Activated CD4-positive, alpha-beta memory T cell treated with anti-CD3 and anti-CD28 coated beads for 36 hours (primary cell): Measurements from ENCODE around the gene KLC1. TPM values are rescaled to one million over a fixed set of nuclear protein-coding genes. Genes with fewer than 3 reads are reported as not detected.

ENCODE experiments used
- CTCF ChIA-PET: fragments of 350-600 bp; sonication (Branson Sonifier 250); formaldehyde crosslinking; loops from one replicate; lab custom pipeline; 2021; ENCODE audit warnings: antibody characterized with exemption, inconsistent platforms; lab: Charles Lee
- POLR2A ChIA-PET: fragments of 350-600 bp; sonication (Branson Sonifier 250); formaldehyde crosslinking; loops from one replicate; lab custom pipeline; 2021; ENCODE audit warnings: antibody characterized with exemption; lab: Charles Lee
- DNase-seq: peaks from one replicate; pipeline ENCODE4 v3.0.0-alpha.2; 2020
- H3K27ac Mint-ChIP-seq: one replicate; pipeline ENCODE4 v1.8.0; 2021; ENCODE audit warnings: mixed read lengths
- H3K27me3 Mint-ChIP-seq: one replicate; pipeline ENCODE4 v1.8.0; 2021; ENCODE audit warnings: mixed read lengths
- H3K36me3 Mint-ChIP-seq: one replicate; pipeline ENCODE4 v1.8.0; 2021; ENCODE audit warnings: mixed read lengths
- H3K4me1 Mint-ChIP-seq: one replicate; pipeline ENCODE4 v1.8.0; 2021; ENCODE audit warnings: low read depth, mixed read lengths
- H3K4me3 Mint-ChIP-seq: one replicate; pipeline ENCODE4 v1.8.0; 2021; ENCODE audit warnings: mild to moderate bottlenecking, mixed read lengths
- H3K9me3 Mint-ChIP-seq: one replicate; pipeline ENCODE4 v1.8.0; 2021; ENCODE audit warnings: mixed read lengths
- intact Hi-C: fragments of 100-400 bp; cut with micrococcal nuclease; formaldehyde crosslinking; loops from one replicate; pipeline ENCODE4 v1.15.1; 2023
- total RNA-seq, 2 experiments: library from RNA; stranded (reverse); gene quantifications; one replicate each; pipeline ENCODE4 v1.2.3, GENCODE V29; 2021

KLC1 gene
- total RNA-seq, 2 experiments from 2014 or later = 119 to 130 TPM

DNA sequence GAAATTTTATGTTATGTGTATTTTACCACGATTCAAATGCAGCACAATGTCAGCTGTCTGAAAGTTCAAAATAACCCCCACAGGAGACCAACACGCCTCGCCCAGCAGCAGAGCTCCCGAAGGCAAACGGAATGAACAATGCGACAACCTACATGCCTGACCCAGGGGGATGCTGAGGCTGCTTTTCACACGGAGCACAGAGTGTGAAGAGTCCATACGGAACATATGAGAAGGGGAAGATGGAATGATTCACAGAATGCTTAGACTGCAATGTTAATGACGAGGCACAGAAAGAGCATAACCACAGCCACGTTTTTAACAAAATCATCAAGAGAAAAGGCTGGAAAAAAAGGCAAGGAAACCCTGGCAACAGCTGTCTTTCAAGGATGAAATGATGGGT lies 109.2 kb downstream of the KLC1 start:
- intact Hi-C loops = no loop called here
- H3K4me1 Mint-ChIP-seq = no peaks in the 10 kb centered on the region
- ChIA-PET POLR2A (no interaction called here), CTCF (no interaction called here)
- DNase-seq = no peak
- no peaks in the 10 kb centered on the region for H3K9me3 Mint-ChIP-seq
- no peak overlapping the region for H3K4me3 Mint-ChIP-seq
- peaks cover 7% of the 10 kb centered on the region for H3K36me3 Mint-ChIP-seq
- no peaks in the 10 kb centered on the region for H3K27me3 Mint-ChIP-seq
- H3K27ac Mint-ChIP-seq = no peak overlapping the region

DNA sequence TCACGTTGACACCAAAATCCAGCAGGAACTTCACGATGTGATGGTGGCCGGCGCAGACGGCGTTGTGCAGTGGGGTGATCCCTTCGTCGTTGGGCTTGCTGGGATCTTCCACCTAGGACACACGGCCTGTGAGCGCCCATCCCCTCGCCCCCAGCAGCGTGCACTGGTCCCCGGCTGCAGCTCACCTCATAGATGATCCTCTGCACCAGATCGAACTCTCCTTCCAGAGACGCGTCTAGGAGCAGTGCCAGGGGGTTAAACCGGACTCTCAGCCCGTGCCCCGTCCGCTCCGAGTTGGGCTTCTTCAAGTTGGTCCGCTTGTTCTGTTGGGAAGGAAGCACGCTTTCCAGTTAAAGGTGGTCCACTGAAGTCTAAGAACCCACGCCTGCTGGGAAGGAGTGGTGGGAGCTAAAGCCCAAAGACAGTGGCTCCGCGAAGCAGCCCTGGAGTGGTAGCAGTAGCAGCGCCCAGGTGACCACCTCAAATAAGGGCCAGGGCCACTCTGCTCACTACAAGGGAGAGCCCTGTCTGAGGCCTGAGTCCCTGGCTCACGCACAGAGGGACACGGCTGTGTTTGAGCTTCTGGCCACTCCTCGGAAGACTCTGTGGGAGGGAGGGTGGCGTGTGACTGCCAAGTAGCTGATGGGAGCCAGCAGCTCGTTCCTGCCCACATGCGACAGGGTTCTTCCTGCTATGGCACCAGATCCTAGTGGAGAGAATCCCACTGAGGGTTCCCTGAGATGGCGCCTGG lies 109.9 kb downstream of the KLC1 start:
- intact Hi-C loops = no loop called here
- POLR2A ChIA-PET = no interaction called here
- no peaks in the 10 kb centered on the region for H3K27me3 Mint-ChIP-seq
- H3K9me3 Mint-ChIP-seq = no peaks in the 10 kb centered on the region
- H3K27ac Mint-ChIP-seq = no peak overlapping the region
- H3K4me1 Mint-ChIP-seq = no peaks in the 10 kb centered on the region
- DNase-seq = no peak
- H3K36me3 Mint-ChIP-seq = peaks cover 7% of the 10 kb centered on the region
- CTCF ChIA-PET = no interaction called here
- H3K4me3 Mint-ChIP-seq = no peak overlapping the region

DNA sequence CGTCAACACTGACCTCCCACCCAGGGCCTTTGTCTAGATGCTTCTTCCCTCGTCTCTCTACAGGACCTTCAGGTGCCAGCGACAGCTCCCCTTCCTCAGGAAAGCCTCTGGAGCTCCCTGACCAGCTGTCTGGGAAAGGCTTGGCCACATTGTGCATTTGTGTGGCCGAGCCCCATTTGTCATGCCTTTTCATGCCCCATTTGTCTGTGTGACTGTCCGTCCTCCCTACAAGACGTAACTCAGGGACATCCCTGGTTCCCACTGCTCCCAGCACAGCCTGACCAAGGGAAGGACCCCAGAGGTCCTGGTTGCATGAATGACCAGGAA lies 110.4 kb downstream of the KLC1 start:
- Mint-ChIP-seq H3K36me3 (peaks cover 7% of the 10 kb centered on the region), H3K27ac (no peak overlapping the region)

DNA sequence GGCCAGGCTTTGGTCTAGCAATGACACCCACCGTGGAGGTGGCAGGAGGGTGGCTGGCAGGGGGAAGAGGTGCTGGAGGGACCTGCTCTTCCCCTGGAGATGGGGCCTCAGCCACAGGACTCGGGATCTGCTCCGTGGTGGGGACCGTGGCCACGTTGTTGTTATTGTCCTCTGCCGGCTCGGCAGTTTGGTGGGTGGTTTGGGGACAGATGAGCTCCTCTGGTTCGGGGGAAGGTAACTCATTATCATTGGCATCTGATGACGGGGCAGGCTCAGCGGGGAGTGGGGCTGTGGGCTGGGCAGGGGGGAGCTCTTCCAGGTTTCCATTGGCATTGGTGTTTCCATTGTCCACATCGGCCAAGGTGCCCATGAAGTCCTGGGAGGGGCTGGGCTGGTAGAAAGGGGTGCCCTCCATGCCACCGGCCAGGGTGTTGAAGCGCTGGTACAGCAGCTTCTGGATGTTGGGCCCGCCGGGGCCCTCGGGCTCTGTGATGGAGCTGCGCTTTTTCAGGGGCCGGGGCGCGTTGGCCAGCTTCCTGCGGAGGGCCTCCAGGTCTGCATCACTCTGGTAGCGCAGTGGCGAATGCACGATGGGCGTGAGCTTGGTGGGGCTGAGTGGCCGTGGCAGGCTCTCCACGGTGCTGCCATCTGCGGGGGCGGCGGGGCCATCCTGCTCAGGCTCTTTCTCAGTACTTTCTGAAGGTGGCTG lies 110.9 kb downstream of the KLC1 start:
- DNase-seq = no peak
- Mint-ChIP-seq H3K4me3 (no peak overlapping the region), H3K36me3 (peaks cover 6% of the 10 kb centered on the region), H3K9me3 (no peaks in the 10 kb centered on the region), H3K4me1 (no peaks in the 10 kb centered on the region), H3K27ac (no peak overlapping the region), H3K27me3 (no peaks in the 10 kb centered on the region)
- POLR2A ChIA-PET = no interaction called here
- intact Hi-C loops = no loop called here
- CTCF ChIA-PET = no interaction called here

More for the DNA sequence above, 110.4 kb downstream of the KLC1 start:
- DNase-seq = no peak
- ChIA-PET CTCF (no interaction called here), POLR2A (no interaction called here)
- no peak overlapping the region for H3K4me3 Mint-ChIP-seq
- intact Hi-C loops = no loop called here
- no peaks in the 10 kb centered on the region for H3K4me1 Mint-ChIP-seq
- H3K9me3 Mint-ChIP-seq = no peaks in the 10 kb centered on the region
- H3K27me3 Mint-ChIP-seq = no peaks in the 10 kb centered on the region

GRCh38 chr14:103740991-103741689 lies 112.1 kb downstream of the KLC1 start:
- no peaks in the 10 kb centered on the region for H3K9me3 Mint-ChIP-seq
- no peak overlapping the region for H3K27ac Mint-ChIP-seq
- H3K27me3 Mint-ChIP-seq = no peaks in the 10 kb centered on the region
- ChIA-PET CTCF (interaction anchor here (0.7 kb wide), 1 partner anchor 14 kb away, joined by 3 read pairs; no protein-coding TSS in a partner anchor), POLR2A (no interaction called here)
- H3K4me3 Mint-ChIP-seq = no peak overlapping the region
- intact Hi-C loops = no loop called here
- peaks cover 6% of the 10 kb centered on the region for H3K36me3 Mint-ChIP-seq
- DNase-seq = no peak
- H3K4me1 Mint-ChIP-seq = no peaks in the 10 kb centered on the region

DNA sequence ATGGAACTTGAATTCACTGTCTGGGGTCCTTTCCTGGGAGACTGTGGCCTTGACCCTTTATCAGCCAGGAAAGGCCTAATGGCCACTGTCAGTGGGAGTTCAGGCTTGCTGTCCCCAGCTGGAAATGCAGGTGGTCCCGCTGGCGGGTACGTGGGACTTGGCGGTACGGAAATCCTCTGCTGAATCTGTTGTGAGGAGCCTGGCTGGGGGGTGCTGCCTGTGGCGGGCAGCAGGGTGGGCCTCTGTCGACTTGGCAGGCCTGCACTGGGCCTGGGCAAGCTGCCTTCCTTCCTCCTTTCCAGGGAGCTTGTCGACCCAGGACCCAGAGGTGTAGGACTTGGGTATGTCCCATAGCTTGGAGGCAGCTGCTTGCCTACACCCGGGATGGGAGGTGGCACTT lies 112.9 kb downstream of the KLC1 start:
- H3K4me3 Mint-ChIP-seq = no peak overlapping the region
- H3K36me3 Mint-ChIP-seq = peaks cover 6% of the 10 kb centered on the region
- H3K27me3 Mint-ChIP-seq = no peaks in the 10 kb centered on the region
- no peaks in the 10 kb centered on the region for H3K4me1 Mint-ChIP-seq
- intact Hi-C loops = no loop called here
- POLR2A ChIA-PET = no interaction called here
- no peaks in the 10 kb centered on the region for H3K9me3 Mint-ChIP-seq
- CTCF ChIA-PET = no interaction called here
- H3K27ac Mint-ChIP-seq = no peak overlapping the region
- DNase-seq = no peak

- CTCF ChIA-PET = no interaction called here
- Mint-ChIP-seq H3K4me3 (no peak overlapping the region), H3K9me3 (no peaks in the 10 kb centered on the region), H3K36me3 (peaks cover 6% of the 10 kb centered on the region), H3K4me1 (no peaks in the 10 kb centered on the region), H3K27me3 (no peaks in the 10 kb centered on the region), H3K27ac (no peak overlapping the region)
- intact Hi-C loops = no loop called here
- DNase-seq = no peak
- POLR2A ChIA-PET = no interaction called here
These were observed 113.7 kb downstream of the KLC1 start for GRCh38 chr14:103742499-103743255.

- Mint-ChIP-seq H3K9me3 (no peaks in the 10 kb centered on the region), H3K27ac (no peak overlapping the region), H3K36me3 (peaks cover 2% of the 10 kb centered on the region), H3K27me3 (no peaks in the 10 kb centered on the region), H3K4me3 (no peak overlapping the region), H3K4me1 (peaks cover 7% of the 10 kb centered on the region)
- DNase-seq = no peak
- intact Hi-C loops = no loop called here
- ChIA-PET POLR2A (no interaction called here), CTCF (no interaction called here)
These were observed 114.7 kb downstream of the KLC1 start for GRCh38 chr14:103743691-103744090.

GRCh38 chr14:103744621-103745395 lies 115.8 kb downstream of the KLC1 start:
- H3K4me3 Mint-ChIP-seq = no peak overlapping the region
- peaks cover 8% of the 10 kb centered on the region for H3K4me1 Mint-ChIP-seq
- no peak overlapping the region for H3K27ac Mint-ChIP-seq
- H3K9me3 Mint-ChIP-seq = no peaks in the 10 kb centered on the region
- H3K27me3 Mint-ChIP-seq = no peaks in the 10 kb centered on the region
- ChIA-PET CTCF (no interaction called here), POLR2A (no interaction called here)
- intact Hi-C loops = no loop called here
- peaks cover 5% of the 10 kb centered on the region for H3K36me3 Mint-ChIP-seq
- DNase-seq = no peak

DNA sequence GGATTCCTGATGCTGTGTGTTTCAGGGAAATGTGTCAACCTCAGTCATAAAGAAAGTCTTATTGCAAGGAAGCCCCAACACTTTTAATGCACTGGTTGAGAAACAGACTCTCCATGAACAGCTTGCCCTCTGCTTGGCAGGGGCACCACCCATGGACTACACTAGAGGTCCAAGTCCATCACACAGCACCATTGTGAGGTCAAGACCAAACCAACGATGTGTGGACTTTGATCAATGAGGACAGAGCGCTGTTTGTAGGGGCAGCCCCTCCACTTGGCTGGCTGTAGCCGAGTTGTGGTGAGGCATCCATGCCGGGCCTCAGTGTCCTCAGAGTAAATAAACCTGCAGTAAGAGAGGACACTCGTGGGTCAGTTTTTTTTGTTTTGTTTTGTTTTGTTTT lies 116.4 kb downstream of the KLC1 start:
- intact Hi-C loops = no loop called here
- Mint-ChIP-seq H3K27me3 (no peaks in the 10 kb centered on the region), H3K4me3 (no peak overlapping the region), H3K36me3 (peaks cover 5% of the 10 kb centered on the region), H3K27ac (no peak overlapping the region), H3K4me1 (peaks cover 8% of the 10 kb centered on the region), H3K9me3 (no peaks in the 10 kb centered on the region)
- ChIA-PET POLR2A (no interaction called here), CTCF (no interaction called here)
- DNase-seq = no peak

DNA sequence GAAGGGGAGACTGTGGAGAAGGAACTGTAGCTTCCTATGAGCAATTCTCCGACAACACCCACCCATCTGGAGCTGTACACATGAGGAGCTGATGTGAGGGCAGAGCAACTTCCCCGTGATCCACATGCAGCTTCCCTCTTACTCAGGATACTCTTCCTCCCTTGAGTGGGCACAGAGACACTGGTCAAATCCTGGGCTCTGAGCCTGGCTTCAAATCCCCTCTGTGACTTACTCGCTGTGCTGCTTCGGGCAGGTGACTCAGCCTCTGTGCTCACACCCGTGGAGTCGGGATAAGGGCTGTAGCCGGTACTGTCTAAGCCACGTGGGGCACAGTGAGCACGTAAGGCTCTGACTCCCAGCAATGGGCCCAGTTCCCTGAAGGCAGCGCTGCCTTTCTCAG lies 117.7 kb downstream of the KLC1 start:
- Mint-ChIP-seq H3K4me3 (no peak overlapping the region), H3K9me3 (no peaks in the 10 kb centered on the region), H3K27me3 (no peaks in the 10 kb centered on the region), H3K27ac (no peak overlapping the region), H3K36me3 (peaks cover 5% of the 10 kb centered on the region), H3K4me1 (peaks cover 8% of the 10 kb centered on the region)
- POLR2A ChIA-PET = interaction anchor here (0.6 kb wide), 1 partner anchor 12 kb away, joined by 3 read pairs; no protein-coding TSS in a partner anchor
- CTCF ChIA-PET = no interaction called here
- no peak for DNase-seq
- intact Hi-C loops = no loop called here
